ENCODE results near the gene CEP89. TPM values are rescaled to one million over a fixed set of nuclear protein-coding genes. Genes with fewer than 3 reads are reported as not detected.

The CEP89 gene
- total and polyA plus RNA-seq, 10 donors, result 5.9 to 16.0 (median 10.7) TPM

DNA sequence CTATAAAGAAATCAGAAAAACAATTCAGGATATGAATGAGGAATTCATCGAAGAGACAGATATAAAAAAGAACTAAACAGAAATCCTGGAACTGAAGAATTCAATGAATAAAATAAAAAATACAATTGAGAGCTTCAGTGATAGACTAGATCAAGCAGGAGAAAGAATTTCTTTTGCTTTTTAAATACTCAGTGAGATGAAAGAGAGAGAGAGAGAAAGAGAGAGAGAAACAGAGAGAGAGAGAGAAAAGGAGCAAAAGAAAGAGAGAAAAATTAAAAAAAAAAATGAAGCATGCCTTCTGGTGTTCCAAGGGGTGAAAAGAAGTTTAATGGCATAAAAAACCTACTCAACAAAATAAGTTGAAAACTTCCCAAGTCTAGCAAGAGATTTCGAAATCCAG is 80.1 kb downstream of the CEP89 start:
- Histone ChIP-seq H3K9me3 (peaks cover 0 to 58% (median 43%) of the 10 kb centered on the region in 8 donors), H3K27me3 (replicated peaks in 1 of 7) (no peaks in the 10 kb centered on the region), H3K27ac (no peak overlapping the region), H3K36me3 (peaks cover 2 to 88% (median 28%) of the 10 kb centered on the region in 6 donors), H3K4me1 (no peaks in the 10 kb centered on the region), H3K4me3 (no peak overlapping the region)
- WGBS, 5 donors, result 95 to 100% (median 97%) methylated on average over 2 of the region's 2 CpGs
- no peak for TF ChIP-seq POLR2A (IDR thresholded peaks at IDR 0.05)
- no peak for DNase-seq
- intact Hi-C loops (cut with DNase I; ENCODE audit: low total_unique reads), result no loop called here

DNA sequence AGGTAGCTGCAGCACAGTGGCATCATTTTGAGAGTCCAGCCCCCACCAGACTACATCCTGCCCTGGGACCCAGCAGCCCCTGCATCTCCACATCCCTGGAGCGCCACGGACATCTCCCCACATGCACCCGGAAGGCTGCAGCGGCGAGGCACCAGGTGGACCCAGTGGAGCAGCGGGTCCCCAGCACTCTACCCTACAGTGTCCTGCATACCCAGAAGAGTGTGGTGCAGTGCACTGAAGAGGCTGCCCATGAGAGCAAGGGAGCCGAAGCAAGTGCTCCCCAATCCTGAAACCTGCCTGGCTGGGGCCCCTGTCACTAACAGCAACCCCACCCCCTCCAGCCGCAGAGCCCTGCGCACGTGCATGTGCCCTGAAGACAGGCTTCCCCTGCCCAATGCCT is 80.9 kb downstream of the CEP89 start:
- peaks cover 0 to 58% (median 43%) of the 10 kb centered on the region in 8 donors for H3K9me3 ChIP-seq
- no peaks in the 10 kb centered on the region for H3K4me1 ChIP-seq
- no peak for DNase-seq
- TF ChIP-seq POLR2A (IDR thresholded peaks at IDR 0.05) (no peak), POLR2AphosphoS5 (IDR thresholded peaks at IDR 0.05) (no peak)
- TF ChIP-seq, protein P1, sequence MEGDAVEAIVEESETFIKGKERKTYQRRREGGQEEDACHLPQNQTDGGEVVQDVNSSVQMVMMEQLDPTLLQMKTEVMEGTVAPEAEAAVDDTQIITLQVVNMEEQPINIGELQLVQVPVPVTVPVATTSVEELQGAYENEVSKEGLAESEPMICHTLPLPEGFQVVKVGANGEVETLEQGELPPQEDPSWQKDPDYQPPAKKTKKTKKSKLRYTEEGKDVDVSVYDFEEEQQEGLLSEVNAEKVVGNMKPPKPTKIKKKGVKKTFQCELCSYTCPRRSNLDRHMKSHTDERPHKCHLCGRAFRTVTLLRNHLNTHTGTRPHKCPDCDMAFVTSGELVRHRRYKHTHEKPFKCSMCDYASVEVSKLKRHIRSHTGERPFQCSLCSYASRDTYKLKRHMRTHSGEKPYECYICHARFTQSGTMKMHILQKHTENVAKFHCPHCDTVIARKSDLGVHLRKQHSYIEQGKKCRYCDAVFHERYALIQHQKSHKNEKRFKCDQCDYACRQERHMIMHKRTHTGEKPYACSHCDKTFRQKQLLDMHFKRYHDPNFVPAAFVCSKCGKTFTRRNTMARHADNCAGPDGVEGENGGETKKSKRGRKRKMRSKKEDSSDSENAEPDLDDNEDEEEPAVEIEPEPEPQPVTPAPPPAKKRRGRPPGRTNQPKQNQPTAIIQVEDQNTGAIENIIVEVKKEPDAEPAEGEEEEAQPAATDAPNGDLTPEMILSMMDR (IDR thresholded peaks at IDR 0.05 in 8 of 11, conservative IDR thresholded peaks at IDR 0.05 in 3 of 11), result no peak
- WGBS, 5 donors, result 91 to 99% (median 95%) methylated on average over 7 to 10 of the region's 10 CpGs
- intact Hi-C loops (cut with DNase I; ENCODE audit: low total_unique reads), result no loop called here
- H3K27me3 ChIP-seq (replicated peaks in 1 of 7), result no peaks in the 10 kb centered on the region
- no peak overlapping the region for H3K27ac ChIP-seq
- no peak overlapping the region for H3K4me3 ChIP-seq
- peaks cover 2 to 83% (median 28%) of the 10 kb centered on the region in 6 donors for H3K36me3 ChIP-seq

GRCh38 chr19:32890326-32890725 is 81.4 kb downstream of the CEP89 start:
- H3K27me3 ChIP-seq (replicated peaks in 1 of 7), result no peaks in the 10 kb centered on the region
- no peak overlapping the region for H3K4me3 ChIP-seq
- H3K9me3 ChIP-seq, result peaks cover 0 to 56% (median 43%) of the 10 kb centered on the region in 8 donors
- 96 to 99% (median 97%) methylated on average over 13 of the region's 13 CpGs for WGBS, 5 donors
- H3K4me1 ChIP-seq, result no peaks in the 10 kb centered on the region
- H3K36me3 ChIP-seq, result peaks cover 2 to 82% (median 28%) of the 10 kb centered on the region in 6 donors
- TF ChIP-seq, protein P1 (IDR thresholded peaks at IDR 0.05 in 8 of 11, conservative IDR thresholded peaks at IDR 0.05 in 3 of 11), result no peak
- TF ChIP-seq POLR2AphosphoS5 (IDR thresholded peaks at IDR 0.05) (no peak), POLR2A (IDR thresholded peaks at IDR 0.05) (no peak)
- no peak for DNase-seq
- H3K27ac ChIP-seq, result no peak overlapping the region
- intact Hi-C loops (cut with DNase I; ENCODE audit: low total_unique reads), result no loop called here

DNA sequence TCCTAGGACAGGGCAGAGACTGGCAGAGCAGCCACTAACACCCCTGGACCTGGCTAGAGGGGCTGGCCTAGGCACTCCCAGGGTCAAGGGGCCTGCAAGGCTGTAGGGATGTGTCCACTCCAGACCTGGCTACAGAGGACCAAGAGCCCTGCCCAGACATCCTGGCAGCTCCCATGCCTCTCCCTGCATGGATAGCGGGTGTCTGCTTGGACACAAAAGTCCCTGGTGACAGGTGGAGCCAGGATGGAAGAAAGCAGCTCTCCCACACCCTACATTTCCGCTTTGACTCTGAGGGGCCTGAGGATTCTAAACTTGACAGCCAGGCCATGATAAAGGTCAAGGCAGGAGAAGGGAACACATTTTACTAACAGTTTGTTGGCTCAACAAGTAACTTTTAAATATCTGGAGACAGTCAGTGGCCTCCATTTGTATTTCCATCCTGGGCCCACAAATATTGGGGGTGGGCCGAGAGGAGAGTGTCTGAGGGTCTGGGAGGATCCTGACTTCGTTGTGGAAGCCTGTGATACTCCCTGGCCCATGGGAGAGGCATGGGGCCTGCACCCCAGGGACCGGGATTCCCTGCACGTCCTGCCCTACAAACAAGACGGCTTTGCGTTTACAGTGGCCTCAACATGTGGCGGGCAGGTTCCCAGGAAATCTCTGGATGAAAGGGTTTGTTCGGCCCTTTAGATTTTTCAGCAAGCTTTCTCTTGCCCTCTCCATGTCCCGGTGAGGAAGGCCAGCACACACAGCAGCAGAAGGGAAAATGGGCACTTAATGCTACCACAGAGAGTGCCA is 82.4 kb downstream of the CEP89 start:
- no peak for DNase-seq
- no peak overlapping the region for H3K4me3 ChIP-seq
- no peak overlapping the region for H3K27ac ChIP-seq
- no peaks in the 10 kb centered on the region for H3K27me3 ChIP-seq (replicated peaks in 1 of 7)
- 92 to 98% (median 94%) methylated on average over 11 of the region's 11 CpGs for WGBS, 5 donors
- H3K9me3 ChIP-seq, result peaks cover 0 to 46% (median 39%) of the 10 kb centered on the region in 8 donors
- no peak for TF ChIP-seq POLR2A (IDR thresholded peaks at IDR 0.05)
- no peak for TF ChIP-seq POLR2AphosphoS5 (IDR thresholded peaks at IDR 0.05)
- TF ChIP-seq, protein P1 (IDR thresholded peaks at IDR 0.05 in 8 of 11, conservative IDR thresholded peaks at IDR 0.05 in 3 of 11), result no peak
- H3K36me3 ChIP-seq, result peaks cover 2 to 72% (median 28%) of the 10 kb centered on the region in 6 donors
- H3K4me1 ChIP-seq, result no peaks in the 10 kb centered on the region
- intact Hi-C loops (cut with DNase I; ENCODE audit: low total_unique reads), result no loop called here
